Omental fat pad (tissue), 4 donors: ENCODE measurements around the gene TMLHE. TPM values are rescaled to one million over a fixed set of nuclear protein-coding genes. Genes with fewer than 3 reads are reported as not detected.
"Not testable (repeated sequence)": the region's sequence is repeated elsewhere in the genome, so short reads cannot be mapped to it uniquely, and the experiment has no call there.

Experiments used
- ATAC-seq: fragments of 150-250 bp; one replicate; pipeline ENCODE4 v1.9.1; 2016; ENCODE audit warnings: mild to moderate bottlenecking, moderate library complexity; ENCODE audit not compliant: low FRiP score
- DNase-seq: peaks from one replicate; pipeline ENCODE4 v3.0.0-alpha.2; 2019; ENCODE audit warnings: low spot score
- total RNA-seq, 4 donors: library from RNA; depleted of rRNA; stranded (reverse); fragments of >200 nt; gene quantifications; one replicate each; pipeline ENCODE4 v1.1.0, GENCODE V29; 2016
- TF ChIP-seq, protein P1 (sequence below), 3 donors: fragments of 450-650 bp; IDR thresholded peaks; one replicate each; pipeline ENCODE4 v1.5.1; 2016 to 2017; ENCODE audit warnings: antibody characterized with exemption in 3 of 3, mild to moderate bottlenecking in 3 of 3, moderate library complexity in 2 of 3

The TMLHE gene, protein sequence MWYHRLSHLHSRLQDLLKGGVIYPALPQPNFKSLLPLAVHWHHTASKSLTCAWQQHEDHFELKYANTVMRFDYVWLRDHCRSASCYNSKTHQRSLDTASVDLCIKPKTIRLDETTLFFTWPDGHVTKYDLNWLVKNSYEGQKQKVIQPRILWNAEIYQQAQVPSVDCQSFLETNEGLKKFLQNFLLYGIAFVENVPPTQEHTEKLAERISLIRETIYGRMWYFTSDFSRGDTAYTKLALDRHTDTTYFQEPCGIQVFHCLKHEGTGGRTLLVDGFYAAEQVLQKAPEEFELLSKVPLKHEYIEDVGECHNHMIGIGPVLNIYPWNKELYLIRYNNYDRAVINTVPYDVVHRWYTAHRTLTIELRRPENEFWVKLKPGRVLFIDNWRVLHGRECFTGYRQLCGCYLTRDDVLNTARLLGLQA
- 10 to 100 TPM; 14.1 to 22.7 (median 16.2) TPM for total RNA-seq

DNA sequence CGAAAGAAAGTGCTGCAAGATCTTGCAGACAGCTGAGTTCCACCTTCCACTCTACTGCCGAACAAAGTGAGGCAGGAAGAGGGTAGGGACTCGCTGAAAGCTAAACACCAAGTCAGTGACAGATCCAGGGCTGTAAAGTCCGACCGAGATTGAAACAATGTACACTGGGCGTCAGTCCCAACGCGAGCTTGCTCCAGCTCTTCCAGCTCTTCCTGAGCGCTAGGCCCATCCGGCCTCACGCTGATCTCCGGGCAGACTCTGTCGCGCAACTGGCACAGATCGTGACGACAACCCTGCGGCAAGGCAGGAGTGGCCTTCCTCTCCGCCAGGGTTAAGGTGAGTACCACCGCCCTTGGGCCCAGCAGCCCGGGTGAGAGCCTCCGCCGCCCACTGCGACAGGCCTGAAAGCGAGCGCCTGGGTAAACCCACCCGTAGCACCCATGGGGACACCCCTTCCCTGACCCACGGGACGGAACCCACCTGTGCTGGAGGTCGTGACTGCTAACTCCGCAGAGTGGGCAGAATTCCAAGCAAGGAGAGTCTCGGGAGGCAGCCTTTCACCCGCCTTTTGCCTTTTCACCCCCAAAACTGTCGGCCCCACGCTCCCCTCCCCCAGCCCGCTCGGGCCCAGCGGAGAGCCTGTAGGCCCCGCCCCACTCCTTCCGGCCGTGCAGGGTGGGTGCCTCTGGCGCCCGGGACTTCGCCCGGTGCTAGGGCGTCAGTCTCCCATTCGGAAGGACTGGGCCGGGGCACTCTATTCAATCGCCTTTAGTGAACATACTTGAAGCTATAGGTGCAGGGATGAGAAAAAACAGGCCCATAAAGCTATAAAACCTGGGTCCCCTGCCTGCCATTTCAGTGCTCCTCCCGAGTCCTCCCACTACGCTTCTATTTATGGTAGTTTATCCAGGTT lies at the start of gene TMLHE, which contains the start of gene SPRY3:
Gene TMLHE, minus strand, starts transcription at position 641 of the 913 bp plus-strand sequence. CDS start 67,676 bp downstream, outside the sequence.
Gene SPRY3, plus strand, starts transcription at position 275 of the 913 bp plus-strand sequence.
- DNase-seq (no peak), ATAC-seq (peak; percentile 86)
- TF ChIP-seq, protein P1, sequence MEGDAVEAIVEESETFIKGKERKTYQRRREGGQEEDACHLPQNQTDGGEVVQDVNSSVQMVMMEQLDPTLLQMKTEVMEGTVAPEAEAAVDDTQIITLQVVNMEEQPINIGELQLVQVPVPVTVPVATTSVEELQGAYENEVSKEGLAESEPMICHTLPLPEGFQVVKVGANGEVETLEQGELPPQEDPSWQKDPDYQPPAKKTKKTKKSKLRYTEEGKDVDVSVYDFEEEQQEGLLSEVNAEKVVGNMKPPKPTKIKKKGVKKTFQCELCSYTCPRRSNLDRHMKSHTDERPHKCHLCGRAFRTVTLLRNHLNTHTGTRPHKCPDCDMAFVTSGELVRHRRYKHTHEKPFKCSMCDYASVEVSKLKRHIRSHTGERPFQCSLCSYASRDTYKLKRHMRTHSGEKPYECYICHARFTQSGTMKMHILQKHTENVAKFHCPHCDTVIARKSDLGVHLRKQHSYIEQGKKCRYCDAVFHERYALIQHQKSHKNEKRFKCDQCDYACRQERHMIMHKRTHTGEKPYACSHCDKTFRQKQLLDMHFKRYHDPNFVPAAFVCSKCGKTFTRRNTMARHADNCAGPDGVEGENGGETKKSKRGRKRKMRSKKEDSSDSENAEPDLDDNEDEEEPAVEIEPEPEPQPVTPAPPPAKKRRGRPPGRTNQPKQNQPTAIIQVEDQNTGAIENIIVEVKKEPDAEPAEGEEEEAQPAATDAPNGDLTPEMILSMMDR (IDR thresholded peaks at IDR 0.05) = no peak

DNA sequence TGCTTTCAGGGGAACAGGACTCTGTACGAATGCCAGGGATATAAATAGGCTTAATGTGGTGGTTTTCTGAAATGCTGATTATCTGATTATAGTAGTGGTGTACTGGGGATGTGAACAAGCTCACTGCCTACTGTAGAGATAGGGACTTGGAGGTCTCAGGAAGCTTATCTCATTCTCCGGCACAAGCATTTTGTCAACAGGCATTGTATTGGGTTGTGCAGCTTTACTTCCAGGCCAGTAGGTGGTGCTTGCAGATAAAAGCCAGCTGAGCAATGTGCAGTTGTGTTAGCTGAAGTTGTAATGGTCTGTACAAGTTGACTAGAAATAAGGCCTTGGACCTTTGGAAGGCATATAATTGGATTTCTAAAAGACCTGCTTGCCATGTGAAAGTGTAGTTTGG lies 49.5 kb upstream of the TMLHE start:
- DNase-seq = no peak
- TF ChIP-seq, protein P1 (IDR thresholded peaks at IDR 0.05) = no peak
- ATAC-seq = no peak

DNA sequence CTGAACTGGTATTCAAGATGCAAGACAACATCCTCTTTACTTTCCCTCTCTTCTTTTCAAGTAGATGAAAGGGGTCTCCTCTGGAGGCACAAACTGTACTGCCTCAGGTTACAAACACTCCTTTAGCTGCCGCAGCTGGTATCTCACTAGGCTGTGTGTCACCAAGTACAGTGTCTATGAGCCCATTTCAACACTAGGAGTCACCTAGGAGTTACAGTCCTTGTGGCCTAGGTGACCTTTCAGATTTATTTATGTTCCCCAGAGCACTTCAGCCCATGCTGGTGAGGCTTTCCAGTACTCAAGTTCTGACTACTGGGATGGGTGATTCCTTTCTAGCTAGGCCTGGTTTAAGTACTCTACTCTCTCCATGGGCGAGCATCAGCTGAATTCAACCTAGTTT lies 32.4 kb upstream of the TMLHE start:
- no peak for DNase-seq
- no peak for ATAC-seq
- TF ChIP-seq, protein P1 (IDR thresholded peaks at IDR 0.05) = no peak

DNA sequence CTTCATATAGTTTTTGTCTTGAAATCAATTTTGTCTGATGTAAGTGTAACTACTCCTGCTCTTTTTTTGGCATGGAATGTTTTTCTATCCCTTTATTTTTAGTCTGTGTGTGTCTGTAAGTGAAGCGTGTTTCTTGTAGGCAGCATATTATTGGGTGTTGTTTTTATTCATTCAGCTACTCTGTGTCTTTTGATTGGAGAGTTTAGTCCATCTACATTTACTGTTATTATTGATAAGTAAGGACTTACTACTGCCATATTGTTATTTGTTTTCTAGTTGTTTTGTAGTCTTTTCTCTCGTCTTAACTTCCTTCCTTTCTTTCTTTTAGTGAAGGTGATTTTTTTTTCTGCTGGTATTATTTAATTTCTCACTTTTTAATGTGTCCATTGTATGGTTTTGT lies 30.5 kb upstream of the TMLHE start:
- ATAC-seq (no peak), DNase-seq (no peak)
- TF ChIP-seq, protein P1 (IDR thresholded peaks at IDR 0.05) = no peak

DNA sequence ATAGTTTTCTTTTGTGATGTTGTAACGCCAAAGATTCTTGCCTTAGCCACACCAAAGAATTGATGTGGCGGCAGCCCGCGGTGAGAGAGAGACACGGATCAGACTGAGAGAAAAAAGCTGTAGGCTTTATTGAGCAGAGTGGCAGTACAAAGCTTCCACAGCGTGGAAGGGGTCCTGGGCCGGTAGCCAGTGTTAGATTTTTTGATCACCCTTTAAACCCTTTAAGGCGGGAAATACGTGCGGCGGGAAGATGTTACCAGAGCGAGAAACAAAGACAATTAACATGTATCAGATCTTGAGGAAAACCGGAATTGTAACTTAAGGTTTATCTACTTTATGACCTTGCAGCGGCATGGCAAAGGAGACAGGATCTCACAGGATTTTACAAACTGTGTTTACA lies 28.6 kb upstream of the TMLHE start:
- not testable (repeated sequence) for DNase-seq, ATAC-seq

DNA sequence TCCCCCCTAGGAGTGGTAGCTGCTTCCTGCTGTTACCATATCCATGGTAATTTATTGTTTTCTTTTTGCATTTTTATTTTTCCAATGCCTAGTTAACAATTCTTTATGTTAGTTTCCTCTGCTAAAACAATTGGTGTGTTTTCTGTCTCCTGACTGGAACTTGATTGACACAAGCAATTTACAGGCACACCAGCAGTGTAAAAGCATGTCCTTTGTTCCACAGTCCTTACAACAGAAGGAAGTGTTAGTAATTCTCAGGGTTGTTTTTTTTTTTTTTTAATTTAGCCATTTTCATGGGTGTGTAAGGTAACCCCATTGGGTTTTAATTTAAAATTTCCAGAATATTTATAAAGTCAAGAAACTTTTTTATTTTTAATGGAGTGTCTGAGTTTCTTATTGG lies 25.0 kb upstream of the TMLHE start:
- DNase-seq (no peak), ATAC-seq (no peak)
- TF ChIP-seq, protein P1 (IDR thresholded peaks at IDR 0.05) = no peak

DNA sequence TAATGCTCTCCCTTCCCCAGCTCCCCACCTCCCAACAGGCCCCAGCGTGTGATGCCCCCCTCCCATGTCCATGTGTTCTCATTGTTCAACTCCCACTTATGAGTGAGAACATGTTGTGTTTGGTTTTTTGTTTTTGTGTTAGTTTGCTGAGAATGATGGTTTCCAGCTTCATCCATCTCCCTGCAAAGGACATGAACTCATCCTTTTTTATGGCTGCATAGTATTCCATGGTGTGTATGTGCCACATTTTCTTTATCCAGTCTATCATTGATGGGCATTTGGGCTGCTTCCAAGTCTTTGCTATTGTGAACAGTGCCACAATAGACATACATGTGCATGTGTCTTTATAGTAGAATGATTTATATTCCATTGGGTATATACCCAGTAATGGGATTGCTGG lies 22.3 kb upstream of the TMLHE start:
- ATAC-seq = not testable (repeated sequence)

More for the DNA sequence above, 22.3 kb upstream of the TMLHE start:
- DNase-seq = not testable (repeated sequence)
